Measurements from ENCODE around the gene ZFHX3.

Gene ZFHX3

GRCh38 chr16:73037331-73037745, 10.6 kb downstream of the ZFHX3 start:
- DNase-seq, result no peak

GRCh38 chr16:73036074-73036826, 11.7 kb downstream of the ZFHX3 start:
- DNase-seq, result no peak

DNA sequence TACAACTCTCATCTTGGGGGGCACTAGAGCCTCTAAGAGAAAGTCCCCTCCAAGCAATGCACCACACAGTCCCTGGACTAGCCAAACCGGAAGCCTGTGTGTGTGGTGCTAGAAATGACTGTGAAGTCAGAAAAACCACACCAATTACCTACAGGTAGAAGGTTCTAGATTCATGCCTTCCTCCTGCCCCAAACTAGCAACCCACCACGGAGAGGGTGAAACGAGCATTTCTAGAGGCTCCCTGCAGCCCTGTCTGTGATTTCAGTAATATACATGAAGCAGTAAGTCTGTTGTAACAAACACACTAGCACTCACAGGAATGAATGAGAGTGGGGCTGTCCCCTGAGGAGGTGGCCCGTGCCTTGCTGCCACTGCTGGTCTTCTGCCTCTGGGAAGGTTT, 13.6 kb downstream of the ZFHX3 start:
- no peak for DNase-seq

- DNase-seq, result no peak
Measured at GRCh38 chr16:73033271-73033998, 14.5 kb downstream of the ZFHX3 start.

DNA sequence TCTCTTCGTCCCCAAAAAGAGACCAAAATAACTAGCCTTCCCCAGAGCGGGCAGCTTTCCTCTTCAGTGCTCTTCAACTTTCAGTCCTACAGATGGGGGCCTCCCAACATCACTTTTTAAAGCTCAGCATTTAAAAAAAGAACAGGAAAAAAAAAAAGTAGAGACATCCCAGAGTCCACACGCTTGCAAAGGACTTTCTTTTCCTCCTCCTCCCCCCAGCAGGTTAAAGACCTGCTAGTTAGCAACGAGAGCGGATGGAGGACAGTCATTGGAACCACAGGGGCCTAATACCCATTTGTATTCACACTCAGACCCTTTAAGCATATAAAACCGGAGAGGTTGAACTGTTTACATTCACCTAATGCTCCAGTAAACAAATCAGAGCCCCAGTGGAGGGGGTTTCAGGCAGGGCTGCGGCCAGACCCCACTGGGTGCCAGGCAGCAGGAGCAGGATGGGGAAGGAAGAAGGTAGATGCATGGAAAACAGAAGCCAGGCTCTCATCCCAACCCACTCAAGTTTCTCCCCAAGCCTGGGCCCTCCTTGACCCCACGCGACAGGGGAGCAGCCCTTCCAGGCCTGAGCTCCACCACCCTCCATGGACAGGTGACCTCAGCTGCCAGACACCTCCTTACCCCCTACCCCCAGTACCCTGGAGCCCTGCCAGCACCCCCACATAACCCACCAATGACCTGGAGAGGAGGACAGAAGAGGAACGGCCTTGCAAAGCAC, 15.2 kb downstream of the ZFHX3 start:
- no peak for DNase-seq

DNA sequence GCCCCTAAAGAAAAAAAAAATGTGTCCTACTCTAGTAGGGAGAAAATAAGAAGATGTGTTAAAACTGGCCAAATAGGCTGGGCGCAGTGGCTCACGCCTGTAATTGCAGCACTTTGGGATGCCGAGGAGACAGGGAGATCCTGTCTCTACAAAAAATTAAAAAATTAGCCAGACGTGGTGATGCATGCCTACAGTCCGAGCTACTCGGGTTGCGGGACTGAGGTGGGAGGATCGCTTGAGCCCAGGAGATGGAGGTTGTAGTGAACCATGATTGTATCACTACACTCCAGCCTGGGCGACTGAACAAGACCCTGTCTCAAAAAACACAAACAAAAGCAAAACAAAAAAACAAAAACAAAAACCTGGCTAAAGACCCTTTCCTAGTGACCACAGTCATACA, 15.9 kb downstream of the ZFHX3 start:
- DNase-seq, result no peak

DNA sequence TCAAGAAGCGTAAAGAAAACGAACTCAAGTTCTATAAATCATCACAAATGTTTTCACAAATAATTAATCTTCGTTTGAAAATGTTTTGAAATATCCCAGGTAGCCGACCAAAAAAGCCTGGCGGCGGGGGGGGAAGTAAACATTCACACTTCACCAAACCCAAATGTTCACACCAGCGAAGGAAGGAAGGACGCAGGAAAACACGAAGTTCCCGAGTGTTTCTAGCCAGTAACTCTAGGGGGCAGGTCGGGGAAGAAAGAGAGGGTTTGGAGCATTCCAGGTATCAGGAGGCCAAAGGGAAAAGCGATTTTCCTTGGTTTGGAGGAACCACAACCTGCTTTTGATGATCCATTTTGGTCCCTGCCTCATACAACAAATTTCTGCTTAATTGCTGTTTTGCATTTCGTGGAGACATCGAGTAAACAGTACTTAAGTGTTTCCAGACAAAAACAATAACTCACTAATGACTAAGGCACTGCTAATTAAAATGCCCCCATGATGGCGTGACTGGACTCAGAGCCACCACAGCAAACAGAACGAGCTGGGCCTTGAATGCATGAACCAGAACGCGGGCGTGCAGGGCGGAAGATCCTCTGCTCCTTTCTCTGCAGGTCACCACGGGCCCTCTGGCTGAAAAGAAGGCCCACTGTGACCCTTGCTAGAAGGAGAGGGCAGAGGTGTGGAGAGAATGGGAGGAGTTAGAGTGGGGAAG, 16.6 kb downstream of the ZFHX3 start:
- DNase-seq, result no peak

DNA sequence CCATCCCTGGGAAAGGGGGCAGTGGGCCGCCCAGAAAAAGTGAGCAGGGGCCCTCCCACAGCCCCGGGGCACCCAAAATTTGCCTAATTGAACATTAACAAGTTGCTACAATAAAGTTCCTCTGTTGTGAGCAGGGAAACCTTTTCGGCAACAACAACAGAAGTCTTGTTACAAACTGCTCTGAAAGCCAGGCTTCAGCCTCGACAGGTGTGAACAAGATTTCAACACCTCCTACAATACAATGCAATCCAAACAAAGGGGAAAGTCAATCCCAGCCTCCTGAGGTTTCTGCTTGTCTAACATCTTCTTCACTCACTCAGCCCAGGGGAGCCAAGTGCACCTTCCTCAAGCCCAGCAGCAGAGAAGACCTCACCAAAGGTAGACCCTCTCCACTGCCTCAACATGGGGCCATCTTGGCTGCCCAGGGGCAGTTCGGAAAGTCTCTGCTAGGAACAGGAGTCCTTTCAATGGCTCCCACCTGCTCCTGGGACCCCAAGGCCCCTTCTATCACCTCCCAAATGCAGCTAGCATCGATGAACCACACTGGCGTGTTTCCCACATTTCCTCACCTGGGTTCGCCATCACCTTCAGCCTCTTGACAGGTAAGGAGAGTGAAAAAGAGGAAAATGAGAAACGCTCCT, 19.1 kb downstream of the ZFHX3 start:
- no peak for DNase-seq

GRCh38 chr16:73028263-73028662, 19.7 kb downstream of the ZFHX3 start:
- DNase-seq, result no peak

DNA sequence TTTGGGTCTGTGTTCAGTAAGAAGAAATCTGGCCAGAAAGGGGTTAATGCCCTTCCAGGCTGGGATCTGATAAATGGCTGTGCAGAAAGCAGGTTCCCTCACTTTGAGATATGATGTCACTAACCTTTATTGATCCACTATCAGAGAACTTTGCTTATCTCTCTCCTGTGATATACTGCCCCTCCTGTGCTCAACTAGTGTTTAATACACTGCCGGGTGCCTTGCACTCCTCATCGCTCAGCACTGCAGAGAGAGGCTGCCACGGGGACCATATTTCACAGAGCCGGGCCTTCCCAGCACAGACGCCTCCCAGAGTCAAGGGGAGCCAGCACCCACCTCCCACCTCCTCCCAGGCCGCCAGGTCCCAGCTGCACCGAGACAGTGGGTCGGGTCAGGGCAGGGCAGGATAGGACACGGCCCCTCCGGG, 20.2 kb downstream of the ZFHX3 start:
- DNase-seq, result no peak

DNA sequence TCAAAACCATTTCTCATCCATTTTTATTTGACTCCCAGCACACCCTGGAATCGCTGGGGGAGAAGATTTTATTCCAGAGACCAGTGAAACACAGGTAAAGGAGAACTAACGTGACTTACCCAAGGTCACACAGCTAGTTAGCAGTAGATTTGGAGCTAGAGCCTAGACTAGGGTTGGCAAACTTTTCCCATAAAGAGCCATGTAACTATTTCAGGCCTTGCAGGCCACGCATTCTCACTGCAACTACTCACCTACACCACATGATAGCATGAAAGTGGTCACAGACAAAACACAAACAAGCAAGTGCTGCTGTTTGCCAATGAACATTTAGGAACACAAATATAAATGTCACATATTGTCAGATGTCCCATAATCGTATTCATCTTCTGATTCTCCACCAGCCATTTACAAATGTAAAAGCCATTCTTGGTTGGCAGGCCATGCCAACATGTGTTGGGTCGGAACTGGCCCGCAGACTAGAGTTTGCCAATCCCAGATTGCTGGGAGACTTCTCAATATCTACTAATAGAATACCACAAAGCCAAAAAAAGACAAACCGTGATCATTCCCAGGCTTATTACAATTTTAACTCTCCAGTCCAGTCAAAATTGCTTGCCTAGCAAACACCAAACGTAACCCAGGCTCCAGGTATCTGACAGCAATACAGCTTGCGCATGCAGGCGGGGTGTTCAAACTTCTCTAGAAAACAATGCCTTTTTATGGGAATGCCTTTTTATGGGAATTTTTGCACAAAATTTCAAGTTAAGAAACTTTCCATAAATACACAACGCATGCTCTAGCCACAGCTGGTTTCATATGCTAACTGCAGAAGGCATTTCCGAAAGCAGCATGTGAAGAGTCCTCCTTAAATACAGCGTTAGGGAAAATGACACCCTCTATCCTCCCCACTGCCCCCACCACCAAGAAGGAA, 20.9 kb downstream of the ZFHX3 start:
- DNase-seq, result no peak

GRCh38 chr16:73025856-73026210, 22.1 kb downstream of the ZFHX3 start:
- DNase-seq, result no peak

- no peak for DNase-seq
Measured at GRCh38 chr16:73025151-73025855, 22.6 kb downstream of the ZFHX3 start.

GRCh38 chr16:73024571-73025105, 23.3 kb downstream of the ZFHX3 start:
- DNase-seq, result no peak

GRCh38 chr16:73023752-73024570, 24.0 kb downstream of the ZFHX3 start:
- no peak for DNase-seq

GRCh38 chr16:73023320-73023719, 24.6 kb downstream of the ZFHX3 start:
- no peak for DNase-seq

DNA sequence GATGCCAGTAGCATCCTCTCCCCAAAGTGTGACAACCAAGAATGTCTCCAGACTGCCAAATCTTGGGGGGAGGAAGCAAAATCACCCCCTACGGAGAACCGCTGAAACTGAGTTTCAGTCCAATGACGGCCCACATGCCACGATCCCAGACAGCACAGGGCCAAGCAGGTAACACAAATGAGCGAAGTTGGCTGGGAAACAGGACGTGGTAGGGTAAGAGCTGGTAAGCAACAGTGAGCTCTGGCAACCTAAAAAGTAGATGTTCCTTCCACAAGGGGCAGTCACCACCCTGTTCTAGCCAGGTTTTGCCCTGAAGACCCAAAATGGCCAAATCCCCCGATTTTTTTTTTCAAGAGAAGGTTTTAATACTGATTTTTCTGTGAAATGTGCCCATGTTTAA, 25.4 kb downstream of the ZFHX3 start:
- DNase-seq, result no peak

GRCh38 chr16:73021866-73022495, 25.9 kb downstream of the ZFHX3 start:
- DNase-seq, result no peak

GRCh38 chr16:73020409-73020884, 27.5 kb downstream of the ZFHX3 start:
- DNase-seq, result no peak

Data from stimulated activated naive CD4-positive, alpha-beta T cell (primary cell).